HepG2 (cell line): Measurements from ENCODE around the gene RHBDL3. TPM values are rescaled to one million over a fixed set of nuclear protein-coding genes. Genes with fewer than 3 reads are reported as not detected.

ENCODE experiments used
- ATAC-seq: fragments of 200-7000 bp; cut with Tn5 transposase; 3 replicates; pipeline ENCODE4 v1.9.1; 2020; ENCODE audit warnings: mild to moderate bottlenecking, moderate library complexity
- BruUV-seq: library from RNA; stranded (reverse); fragments of 400-500 nt; replicated peaks from 2 replicates; lab custom pipeline; 2021; lab: Mats Ljungman, UMichigan
- CTCF ChIA-PET: fragments of 300-600 bp; formaldehyde crosslinking; extraction: SDS; loops from one replicate; lab custom pipeline; 2021; ENCODE audit warnings: low total read pairs, inconsistent platforms, low intra/inter-chr PET ratio; lab: Yijun Ruan, JAX
- POLR2A ChIA-PET: fragments of 350-600 bp; sonication (Branson Sonifier 250); formaldehyde crosslinking; loops from one replicate; lab custom pipeline; 2020; ENCODE audit warnings: antibody characterized with exemption, inconsistent platforms; lab: Yijun Ruan, JAX
- DNase-seq: peaks from one replicate; pipeline ENCODE4 v3.0.0-alpha.2; 2015; ENCODE audit warnings: low spot score
- FAIRE-seq: peaks from 3 replicates; lab custom pipeline; 2011; peaks lifted over from hg19 to GRCh38; lab: Jason Lieb, UNC
- H2AFZ ChIP-seq: one replicate; pipeline ENCODE4 v1.6.1; 2011; ENCODE audit warnings: low read length, inconsistent platforms
- H3K27ac ChIP-seq: fragments of 300-600 bp; 3 replicates; pipeline ENCODE4 v1.8.0; 2011; ENCODE audit warnings: mixed run types, mild to moderate bottlenecking, mixed read lengths, low read length, inconsistent platforms; ENCODE audit not compliant: insufficient read depth; ENCODE audit errors: extremely low read length
- H3K27me3 ChIP-seq, 2 experiments: fragments of 200-600 bp in 1 of 2; 2 replicates in 1 of 2; 3 replicates in 1 of 2; pipeline versions ENCODE4 v1.6.0 to v1.8.0; 2011; ENCODE audit warnings: low read length in 2 of 2, mild to moderate bottlenecking in 2 of 2, moderate library complexity in 2 of 2, inconsistent platforms in 1 of 2; ENCODE audit not compliant: insufficient read depth in 2 of 2, control insufficient read depth in 1 of 2
- H3K36me3 ChIP-seq, 2 experiments: fragments of 200-600 bp in 1 of 2; replicated peaks in 1 of 2; 2 replicates in 1 of 2; 3 replicates in 1 of 2; pipeline versions ENCODE4 v1.5.1 to v1.8.0; 2011; ENCODE audit warnings: low read length in 2 of 2, inconsistent platforms in 1 of 2; ENCODE audit not compliant: insufficient read depth in 2 of 2, control insufficient read depth in 1 of 2
- H3K4me1 ChIP-seq: 2 replicates; pipeline ENCODE4 v1.5.1; 2012; ENCODE audit warnings: low read length, inconsistent platforms; ENCODE audit not compliant: insufficient read depth
- H3K4me2 ChIP-seq: 2 replicates; pipeline ENCODE4 v1.6.0; 2011; ENCODE audit warnings: low read depth, low read length, inconsistent platforms
- H3K4me3 ChIP-seq, 3 experiments: fragments of 200-600 bp in 1 of 3; sonication (generic), shearing (Covaris generic) in 1 of 3; replicated peaks in 1 of 3; 2 replicates each; pipeline ENCODE4 v1.5.1; 2011 to 2016; ENCODE audit warnings: low read length in 3 of 3, inconsistent platforms in 2 of 3, low read depth in 2 of 3, mild to moderate bottlenecking in 2 of 3, control low read depth in 1 of 3, mixed read lengths in 1 of 3; ENCODE audit not compliant: insufficient read depth in 1 of 3
- H3K79me2 ChIP-seq: one replicate; pipeline ENCODE4 v1.6.1; 2011; ENCODE audit warnings: low read length, inconsistent platforms; ENCODE audit not compliant: insufficient read depth
- H3K9ac ChIP-seq: 2 replicates; pipeline ENCODE4 v1.6.0; 2011; ENCODE audit warnings: mild to moderate bottlenecking, low read depth, low read length, inconsistent platforms; ENCODE audit not compliant: insufficient read depth
- H3K9me3 ChIP-seq: 2 replicates; pipeline ENCODE4 v1.5.1; 2012; ENCODE audit warnings: mild to moderate bottlenecking, low read length
- H4K20me1 ChIP-seq: 2 replicates; pipeline ENCODE4 v1.6.0; 2011; ENCODE audit warnings: inconsistent platforms, mild to moderate bottlenecking, low read length, moderate library complexity; ENCODE audit not compliant: insufficient read depth
- GABPA ChIP-seq, 2 experiments: IDR thresholded peaks; 2 replicates each; pipeline ENCODE4 v1.6.1; 2011 to 2016; ENCODE audit warnings: low read depth in 2 of 2, low read length in 1 of 2, missing biosample characterization in 1 of 2, missing genetic modification characterization in 1 of 2
- HHEX ChIP-seq: IDR thresholded peaks from 2 replicates; pipeline ENCODE4 v1.6.1; 2016; ENCODE audit warnings: control low read depth
- HNRNPK ChIP-seq: fragments of 200-400 bp; formaldehyde crosslinking; IDR thresholded peaks from 2 replicates; pipeline ENCODE4 v1.6.1; 2018; ENCODE audit warnings: low read length, low read depth, moderate library complexity, mild to moderate bottlenecking; ENCODE audit not compliant: poor library complexity, severe bottlenecking
- REST ChIP-seq, 2 experiments: IDR thresholded peaks; 2 replicates each; pipeline ENCODE4 v1.6.1; 2011 to 2012; ENCODE audit warnings: low read length in 2 of 2, borderline replicate concordance in 1 of 2, low read depth in 1 of 2, mild to moderate bottlenecking in 1 of 2, moderate library complexity in 1 of 2
- WGBS: methylation state at CpG from one replicate; pipeline ENCODE4 v1.1.6; 2017; ENCODE audit warnings: low lambda C conversion rate; 5-methylcytosine and 5-hydroxymethylcytosine counted together
- in situ Hi-C: cut with HindIII; loops from 2 replicates; pipeline ENCODE4 v1.10.0; 2017; ENCODE audit warnings: low pct_unique_long_range_greater_than_20kb; ENCODE audit not compliant: extremely low pct_ligation_motif_present
- intact Hi-C: fragments of 100-400 bp; cut with micrococcal nuclease; formaldehyde crosslinking; loops from one replicate; pipeline ENCODE4 v1.10.0; 2022; ENCODE audit not compliant: unreplicated experiment
- polyA plus RNA-seq, 8 experiments: library from polyadenylated mRNA; depleted of rRNA in 3 of 8; stranded (reverse) in 7 of 8; unstranded in 1 of 8; fragments of >200 nt; fragmentation: Illumina TruSeq in 4 of 8; extraction: Trizol in 4 of 8; gene quantifications; 2 replicates each; pipeline versions ENCODE4 v1.2.1 to v1.2.3, GENCODE V29; 2011 to 2016; ENCODE audit warnings: low read depth in 4 of 8, missing spikeins in 1 of 8, mixed read lengths in 1 of 8; ENCODE audit not compliant: insufficient read depth in 1 of 8
- total RNA-seq, 5 experiments: library from RNA; depleted of rRNA; stranded (reverse); fragments of >200 nt; fragmentation: Illumina TruSeq; extraction: Trizol; gene quantifications; 2 replicates each; pipeline ENCODE4 v1.2.3, GENCODE V29; 2016; ENCODE audit warnings: low read depth in 1 of 5

The RHBDL3 gene
- total and polyA plus RNA-seq, 2 of the 13 experiments (the other 11 are each of a cell fraction or from before 2014, with no cell fraction given) = 0.09 TPM; not detected in 1

- H3K4me2 ChIP-seq = peak overlapping the region; percentile 66; the same call in 1 of the 2 replicates
- H3K27ac ChIP-seq = no peak overlapping the region
- BruUV-seq = no TSS peak
- in situ Hi-C loops (no loop called here), intact Hi-C loops (no loop called here)
- CTCF ChIA-PET = no interaction called here
- no peaks in the 10 kb centered on the region for H3K9me3 ChIP-seq
- TF ChIP-seq HNRNPK (no peak), GABPA (IDR thresholded peaks at IDR 0.05; ENCODE audit: low read depth, low read length) (0 out of 2 replicates have a peak, but pooled peaks have one; percentile 7), GABPA (CRISPR knock-in tag; IDR thresholded peaks at IDR 0.05; ENCODE audit: low read depth) (no peak)
- DNase-seq = no peak
- peaks cover 0 to 1% of the 10 kb centered on the region in 2 experiments; a peak in 2 of 5 replicates for H3K27me3 ChIP-seq
- no peaks in the 10 kb centered on the region for H3K36me3 ChIP-seq
- H3K9ac ChIP-seq = no peak overlapping the region
- peak; percentile 41 for ATAC-seq
- H3K79me2 ChIP-seq = no peaks in the 10 kb centered on the region
- H3K4me3 ChIP-seq = 0 out of 6 replicates have a peak overlapping the region, but pooled peaks of 1 of the 3 experiments have one; percentile 43
- H4K20me1 ChIP-seq = no peaks in the 10 kb centered on the region
- 30% methylated on average over 4 of the region's 6 CpGs for WGBS
- no peak overlapping the region for H2AFZ ChIP-seq
- FAIRE-seq = peak; percentile 23
- H3K4me1 ChIP-seq = peaks cover 41% of the 10 kb centered on the region
- POLR2A ChIA-PET = no interaction called here
These were observed 32.7 kb downstream of the RHBDL3 start for GRCh38 chr17:32298298-32298697.

GRCh38 chr17:32298721-32299579 is 33.3 kb downstream of the RHBDL3 start:
- intact Hi-C loops = no loop called here
- FAIRE-seq (no peak), ATAC-seq (no peak), DNase-seq (no peak)
- no peaks in the 10 kb centered on the region for H3K9me3 ChIP-seq
- H3K36me3 ChIP-seq = no peaks in the 10 kb centered on the region
- H3K4me2 ChIP-seq = peak overlapping the region; percentile 66; the same call in 1 of the 2 replicates
- no peak overlapping the region for H2AFZ ChIP-seq
- no peak overlapping the region for H3K27ac ChIP-seq
- ChIA-PET POLR2A (no interaction called here), CTCF (no interaction called here)
- BruUV-seq = no TSS peak
- in situ Hi-C loops = no loop called here
- 0 out of 6 replicates have a peak overlapping the region, but pooled peaks of 1 of the 3 experiments have one; percentile 43 for H3K4me3 ChIP-seq
- H3K9ac ChIP-seq = no peak overlapping the region
- H4K20me1 ChIP-seq = no peaks in the 10 kb centered on the region
- H3K27me3 ChIP-seq = peaks cover 0 to 1% of the 10 kb centered on the region in 2 experiments; a peak in 2 of 5 replicates
- peaks cover 47% of the 10 kb centered on the region for H3K4me1 ChIP-seq
- TF ChIP-seq HHEX (CRISPR knock-in tag) (no peak), REST (IDR thresholded peaks at IDR 0.05; ENCODE audit: borderline replicate concordance in 1 of 2, low read depth in 1 of 2, low read length in 2 of 2) (peak in 1 of 2 experiments; percentile 36; a peak in 2 of 4 replicates)
- 8% methylated on average over 8 of the region's 13 CpGs for WGBS
- no peaks in the 10 kb centered on the region for H3K79me2 ChIP-seq
